Activated naive CD8-positive, alpha-beta T cell treated with anti-CD3 and anti-CD28 coated beads, Interleukin-2, amount 50 U/mL, for 24 hours (primary cell): Measurements from ENCODE around the gene MLIP.

Source experiments
- ATAC-seq: fragments of 150-1000 bp; cut with Tn5 transposase; one replicate; pipeline ENCODE4 v1.10.0; 2021
- DNase-seq: peaks from one replicate; pipeline ENCODE4 v3.0.0; 2021
- H3K27ac Mint-ChIP-seq: one replicate; pipeline ENCODE4 v1.8.0; 2021; ENCODE audit warnings: mild to moderate bottlenecking, mixed read lengths
- H3K27me3 Mint-ChIP-seq: one replicate; pipeline ENCODE4 v1.8.0; 2021; ENCODE audit warnings: mixed read lengths
- H3K36me3 Mint-ChIP-seq: one replicate; pipeline ENCODE4 v1.8.0; 2021; ENCODE audit warnings: low read depth, mixed read lengths
- H3K4me1 Mint-ChIP-seq: one replicate; pipeline ENCODE4 v1.8.0; 2021; ENCODE audit warnings: mixed read lengths
- H3K4me3 Mint-ChIP-seq: one replicate; pipeline ENCODE4 v1.8.0; 2021; ENCODE audit warnings: mild to moderate bottlenecking, moderate library complexity, mixed read lengths
- H3K9me3 Mint-ChIP-seq: one replicate; pipeline ENCODE4 v1.8.0; 2021; ENCODE audit warnings: mixed read lengths

Gene MLIP

GRCh38 chr6:54085047-54085446 is 26.2 kb upstream of the MLIP start:
- Mint-ChIP-seq H3K36me3 (no peaks in the 10 kb centered on the region), H3K9me3 (no peaks in the 10 kb centered on the region), H3K27ac (no peak overlapping the region), H3K27me3 (peaks cover 3% of the 10 kb centered on the region), H3K4me1 (no peaks in the 10 kb centered on the region), H3K4me3 (no peak overlapping the region)
- ATAC-seq (no peak), DNase-seq (no peak)

- H3K4me1 Mint-ChIP-seq, result no peaks in the 10 kb centered on the region
Measured at GRCh38 chr6:54085541-54085940, 25.7 kb upstream of the MLIP start.

GRCh38 chr6:54086439-54086838 is 24.8 kb upstream of the MLIP start:
- no peaks in the 10 kb centered on the region for H3K36me3 Mint-ChIP-seq
- H3K4me3 Mint-ChIP-seq, result no peak overlapping the region
- no peak for ATAC-seq
- H3K9me3 Mint-ChIP-seq, result no peaks in the 10 kb centered on the region
- H3K4me1 Mint-ChIP-seq, result no peaks in the 10 kb centered on the region
- no peak overlapping the region for H3K27ac Mint-ChIP-seq
- peaks cover 3% of the 10 kb centered on the region for H3K27me3 Mint-ChIP-seq
- no peak for DNase-seq

More at GRCh38 chr6:54085541-54085940, 25.7 kb upstream of the MLIP start:
- H3K27me3 Mint-ChIP-seq, result peaks cover 3% of the 10 kb centered on the region
- no peak overlapping the region for H3K4me3 Mint-ChIP-seq
- H3K27ac Mint-ChIP-seq, result no peak overlapping the region
- DNase-seq (no peak), ATAC-seq (no peak)
- H3K9me3 Mint-ChIP-seq, result no peaks in the 10 kb centered on the region
- H3K36me3 Mint-ChIP-seq, result no peaks in the 10 kb centered on the region

- H3K4me3 Mint-ChIP-seq, result no peak overlapping the region
- no peak for ATAC-seq
Measured at GRCh38 chr6:54087721-54088120, 23.5 kb upstream of the MLIP start.

GRCh38 chr6:54093326-54093948 is 17.8 kb upstream of the MLIP start:
- ATAC-seq (no peak), DNase-seq (no peak)
- Mint-ChIP-seq H3K9me3 (peaks cover 4% of the 10 kb centered on the region), H3K27me3 (peaks cover 4% of the 10 kb centered on the region), H3K4me1 (no peaks in the 10 kb centered on the region), H3K36me3 (no peaks in the 10 kb centered on the region), H3K27ac (no peak overlapping the region), H3K4me3 (no peak overlapping the region)

More at GRCh38 chr6:54087721-54088120, 23.5 kb upstream of the MLIP start:
- Mint-ChIP-seq H3K27me3 (peaks cover 3% of the 10 kb centered on the region), H3K4me1 (no peaks in the 10 kb centered on the region), H3K36me3 (no peaks in the 10 kb centered on the region), H3K27ac (no peak overlapping the region), H3K9me3 (no peaks in the 10 kb centered on the region)
- no peak for DNase-seq

- peaks cover 4% of the 10 kb centered on the region for H3K27me3 Mint-ChIP-seq
- peaks cover 4% of the 10 kb centered on the region for H3K9me3 Mint-ChIP-seq
- ATAC-seq, result no peak
- no peak for DNase-seq
- H3K27ac Mint-ChIP-seq, result no peak overlapping the region
- H3K36me3 Mint-ChIP-seq, result no peaks in the 10 kb centered on the region
- H3K4me3 Mint-ChIP-seq, result no peak overlapping the region
- no peaks in the 10 kb centered on the region for H3K4me1 Mint-ChIP-seq
Measured at GRCh38 chr6:54094293-54094692, 16.9 kb upstream of the MLIP start.

GRCh38 chr6:54094786-54095185 is 16.5 kb upstream of the MLIP start:
- H3K27ac Mint-ChIP-seq, result no peak overlapping the region
- ATAC-seq (no peak), DNase-seq (no peak)
- no peak overlapping the region for H3K4me3 Mint-ChIP-seq
- H3K9me3 Mint-ChIP-seq, result peaks cover 4% of the 10 kb centered on the region
- H3K4me1 Mint-ChIP-seq, result no peaks in the 10 kb centered on the region
- H3K36me3 Mint-ChIP-seq, result no peaks in the 10 kb centered on the region
- peaks cover 4% of the 10 kb centered on the region for H3K27me3 Mint-ChIP-seq

GRCh38 chr6:54095723-54096122 is 15.5 kb upstream of the MLIP start:
- Mint-ChIP-seq H3K27ac (no peak overlapping the region), H3K4me1 (no peaks in the 10 kb centered on the region), H3K9me3 (peaks cover 4% of the 10 kb centered on the region), H3K4me3 (no peak overlapping the region), H3K27me3 (peaks cover 4% of the 10 kb centered on the region), H3K36me3 (no peaks in the 10 kb centered on the region)
- ATAC-seq, result no peak
- no peak for DNase-seq

- no peak overlapping the region for H3K27ac Mint-ChIP-seq
- no peaks in the 10 kb centered on the region for H3K4me1 Mint-ChIP-seq
- peaks cover 4% of the 10 kb centered on the region for H3K9me3 Mint-ChIP-seq
- peaks cover 4% of the 10 kb centered on the region for H3K27me3 Mint-ChIP-seq
- ATAC-seq, result no peak
- DNase-seq, result no peak
- H3K4me3 Mint-ChIP-seq, result no peak overlapping the region
- H3K36me3 Mint-ChIP-seq, result no peaks in the 10 kb centered on the region
Measured at GRCh38 chr6:54096811-54097210, 14.4 kb upstream of the MLIP start.

- Mint-ChIP-seq H3K4me1 (no peaks in the 10 kb centered on the region), H3K9me3 (peaks cover 4% of the 10 kb centered on the region), H3K4me3 (no peak overlapping the region), H3K27ac (no peak overlapping the region), H3K27me3 (peaks cover 4% of the 10 kb centered on the region), H3K36me3 (no peaks in the 10 kb centered on the region)
- ATAC-seq (no peak), DNase-seq (no peak)
Measured at GRCh38 chr6:54097753-54098152, 13.5 kb upstream of the MLIP start.

GRCh38 chr6:54098450-54099044 is 12.7 kb upstream of the MLIP start:
- Mint-ChIP-seq H3K27ac (no peak overlapping the region), H3K4me1 (no peaks in the 10 kb centered on the region), H3K9me3 (peaks cover 4% of the 10 kb centered on the region), H3K4me3 (no peak overlapping the region), H3K36me3 (no peaks in the 10 kb centered on the region), H3K27me3 (peaks cover 4% of the 10 kb centered on the region)
- ATAC-seq (no peak), DNase-seq (no peak)

- Mint-ChIP-seq H3K36me3 (no peaks in the 10 kb centered on the region), H3K27ac (no peak overlapping the region), H3K4me1 (no peaks in the 10 kb centered on the region)
Measured at GRCh38 chr6:54099225-54099624, 12.0 kb upstream of the MLIP start.

GRCh38 chr6:54100411-54101006 is 10.7 kb upstream of the MLIP start:
- no peak for DNase-seq
- Mint-ChIP-seq H3K4me3 (no peak overlapping the region), H3K27ac (no peak overlapping the region), H3K36me3 (no peaks in the 10 kb centered on the region), H3K27me3 (peaks cover 4% of the 10 kb centered on the region), H3K4me1 (no peaks in the 10 kb centered on the region), H3K9me3 (peaks cover 4% of the 10 kb centered on the region)
- no peak for ATAC-seq

More at GRCh38 chr6:54099225-54099624, 12.0 kb upstream of the MLIP start:
- Mint-ChIP-seq H3K4me3 (no peak overlapping the region), H3K9me3 (peaks cover 4% of the 10 kb centered on the region), H3K27me3 (peaks cover 4% of the 10 kb centered on the region)
- ATAC-seq, result no peak
- no peak for DNase-seq

GRCh38 chr6:54102238-54102637 is 9.0 kb upstream of the MLIP start:
- DNase-seq, result no peak
- no peak overlapping the region for H3K27ac Mint-ChIP-seq

GRCh38 chr6:54103497-54103896 is 7.7 kb upstream of the MLIP start:
- H3K4me1 Mint-ChIP-seq, result no peaks in the 10 kb centered on the region
- ATAC-seq, result no peak
- H3K9me3 Mint-ChIP-seq, result no peaks in the 10 kb centered on the region
- no peak for DNase-seq
- no peak overlapping the region for H3K4me3 Mint-ChIP-seq
- H3K36me3 Mint-ChIP-seq, result no peaks in the 10 kb centered on the region
- H3K27me3 Mint-ChIP-seq, result no peaks in the 10 kb centered on the region
- no peak overlapping the region for H3K27ac Mint-ChIP-seq

More at GRCh38 chr6:54102238-54102637, 9.0 kb upstream of the MLIP start:
- peaks cover 4% of the 10 kb centered on the region for H3K9me3 Mint-ChIP-seq
- no peak for ATAC-seq
- H3K27me3 Mint-ChIP-seq, result peaks cover 2% of the 10 kb centered on the region
- no peaks in the 10 kb centered on the region for H3K36me3 Mint-ChIP-seq
- H3K4me1 Mint-ChIP-seq, result no peaks in the 10 kb centered on the region
- H3K4me3 Mint-ChIP-seq, result no peak overlapping the region
